GM12865 (cell line): ENCODE measurements around the gene TMEM170A.

Source experiments
- DNase-seq: peaks from one replicate; pipeline ENCODE4 v3.0.0; 2010; ENCODE audit warnings: low read depth
- H3K4me3 ChIP-seq: 2 replicates; pipeline ENCODE4 v1.5.1; 2011; ENCODE audit warnings: mild to moderate bottlenecking, low read depth, low read length, control low read depth
- TF ChIP-seq, protein P1 (sequence below): IDR thresholded peaks from 2 replicates; pipeline ENCODE4 v1.5.1; 2011; ENCODE audit warnings: low read length, control low read depth, low read depth, inconsistent platforms; ENCODE audit not compliant: insufficient read depth; ENCODE audit errors: missing control alignments

The TMEM170A gene

DNA sequence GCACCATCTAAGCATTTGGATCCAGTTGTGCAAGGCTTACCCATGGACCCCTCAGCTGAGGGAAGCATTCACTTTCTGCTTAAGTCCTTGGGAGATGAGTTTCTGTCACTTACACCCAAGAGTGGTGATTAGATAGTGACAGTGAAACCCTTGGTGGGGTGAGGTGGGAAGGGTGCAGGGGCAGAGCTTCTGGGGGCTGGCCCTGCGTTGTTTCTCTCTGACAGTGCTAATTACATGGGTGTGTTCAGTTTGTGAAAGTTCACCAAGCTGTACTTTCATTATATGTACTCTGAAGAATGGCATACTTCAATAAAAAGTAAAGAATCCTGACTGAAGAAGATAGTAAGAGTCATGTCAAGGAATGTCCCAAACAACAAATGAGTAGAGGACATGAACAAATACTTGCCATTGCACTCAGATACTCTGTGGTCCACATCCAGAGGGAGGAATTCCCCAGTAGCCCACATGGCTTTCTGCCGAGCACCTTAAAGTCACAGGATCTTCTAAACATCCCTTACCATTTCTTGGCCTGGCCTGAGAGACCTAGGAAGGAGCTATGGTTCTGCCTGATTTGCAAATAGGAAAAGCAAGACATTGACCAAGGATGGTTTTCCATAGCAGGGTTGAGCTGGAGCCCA lies 22.3 kb upstream of the TMEM170A start:
- DNase-seq, result peak; percentile 71
- no peak overlapping the region for H3K4me3 ChIP-seq

DNA sequence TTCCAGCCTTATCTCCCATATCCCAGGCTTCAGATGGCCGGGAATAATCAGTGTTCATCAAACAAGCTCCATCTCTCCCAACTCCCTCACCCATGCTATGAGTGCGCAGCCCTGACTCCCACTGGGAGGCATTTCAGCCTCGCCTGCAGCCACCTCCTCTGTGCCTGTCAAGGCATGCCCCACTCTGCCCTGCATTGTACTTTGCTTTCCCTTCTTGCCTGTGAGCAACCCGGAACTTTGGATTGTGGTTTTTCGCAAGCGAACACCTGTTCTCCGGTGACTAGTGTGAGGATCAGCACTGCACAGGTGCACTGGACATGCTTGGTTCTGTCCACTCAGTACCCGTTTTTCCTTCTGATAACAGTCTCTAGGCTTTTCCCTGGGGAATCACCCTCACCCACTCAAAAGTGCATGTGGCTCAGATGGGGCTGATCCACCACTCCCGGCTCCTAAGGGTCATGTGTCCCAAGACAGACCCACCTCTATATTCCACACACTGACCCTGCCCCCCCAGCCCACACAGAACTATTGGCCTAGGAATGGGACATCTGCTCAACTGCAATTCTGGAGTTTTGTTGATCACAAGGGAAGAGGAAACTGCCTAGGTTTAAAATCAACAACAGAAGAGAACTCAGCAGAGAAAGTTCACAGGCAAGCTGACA lies 21.7 kb upstream of the TMEM170A start:
- TF ChIP-seq, protein P1, sequence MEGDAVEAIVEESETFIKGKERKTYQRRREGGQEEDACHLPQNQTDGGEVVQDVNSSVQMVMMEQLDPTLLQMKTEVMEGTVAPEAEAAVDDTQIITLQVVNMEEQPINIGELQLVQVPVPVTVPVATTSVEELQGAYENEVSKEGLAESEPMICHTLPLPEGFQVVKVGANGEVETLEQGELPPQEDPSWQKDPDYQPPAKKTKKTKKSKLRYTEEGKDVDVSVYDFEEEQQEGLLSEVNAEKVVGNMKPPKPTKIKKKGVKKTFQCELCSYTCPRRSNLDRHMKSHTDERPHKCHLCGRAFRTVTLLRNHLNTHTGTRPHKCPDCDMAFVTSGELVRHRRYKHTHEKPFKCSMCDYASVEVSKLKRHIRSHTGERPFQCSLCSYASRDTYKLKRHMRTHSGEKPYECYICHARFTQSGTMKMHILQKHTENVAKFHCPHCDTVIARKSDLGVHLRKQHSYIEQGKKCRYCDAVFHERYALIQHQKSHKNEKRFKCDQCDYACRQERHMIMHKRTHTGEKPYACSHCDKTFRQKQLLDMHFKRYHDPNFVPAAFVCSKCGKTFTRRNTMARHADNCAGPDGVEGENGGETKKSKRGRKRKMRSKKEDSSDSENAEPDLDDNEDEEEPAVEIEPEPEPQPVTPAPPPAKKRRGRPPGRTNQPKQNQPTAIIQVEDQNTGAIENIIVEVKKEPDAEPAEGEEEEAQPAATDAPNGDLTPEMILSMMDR, result no peak
- no peak overlapping the region for H3K4me3 ChIP-seq
- peak; percentile 25 for DNase-seq

More for the DNA sequence above, 22.3 kb upstream of the TMEM170A start:
- TF ChIP-seq, protein P1, result no peak

GRCh38 chr16:75485230-75486013 lies 20.9 kb upstream of the TMEM170A start:
- TF ChIP-seq, protein P1, result no peak
- DNase-seq, result peak; percentile 41
- H3K4me3 ChIP-seq, result no peak overlapping the region

- H3K4me3 ChIP-seq, result no peak overlapping the region
- no peak for DNase-seq
- TF ChIP-seq, protein P1, result no peak
Observed at GRCh38 chr16:75483222-75483621, 18.7 kb upstream of the TMEM170A start.

GRCh38 chr16:75482434-75483205 lies 18.1 kb upstream of the TMEM170A start:
- no peak overlapping the region for H3K4me3 ChIP-seq
- no peak for DNase-seq
- TF ChIP-seq, protein P1, result no peak

GRCh38 chr16:75481475-75481874 lies 17.0 kb upstream of the TMEM170A start:
- TF ChIP-seq, protein P1, result no peak
- no peak overlapping the region for H3K4me3 ChIP-seq
- DNase-seq, result no peak
